ENCODE results near the gene TBC1D22A.

GRCh38 chr22:47173535-47174021 is 411.1 kb downstream of the TBC1D22A start:
- TF ChIP-seq EZH2 (IDR thresholded peaks at IDR 0.05) (no peak), CTCF (IDR thresholded peaks at IDR 0.05) (no peak)

All from neural progenitor cell (in vitro differentiated cells).